Measurements from ENCODE around the gene ENO4.
A peak's percentile ranks its signal among the peaks of the same experiment; 100 is the strongest.

ENO4 gene

DNA sequence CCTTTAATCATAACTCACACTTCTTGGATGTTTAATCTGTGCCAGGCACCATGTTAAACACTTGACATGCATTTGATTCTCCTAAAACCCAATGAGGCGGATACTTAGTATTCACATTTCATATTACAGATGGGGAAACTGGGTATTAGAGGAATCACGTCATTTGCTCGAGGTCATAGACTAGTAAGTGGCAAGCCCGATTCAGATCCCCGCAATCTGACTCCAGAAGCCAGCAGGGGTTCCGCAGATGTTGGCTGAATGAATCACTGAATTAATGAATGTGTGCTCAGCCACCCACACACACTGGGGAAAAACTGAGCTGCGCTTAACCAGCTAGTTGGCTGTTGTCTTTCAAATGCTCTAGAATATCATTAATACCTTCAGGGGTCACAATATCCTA is 22.5 kb upstream of the ENO4 start:
- in situ Hi-C loops (cut with HindIII; ENCODE audit: low pct_ligation_motif_present, low pct_unique_long_range_greater_than_20kb, low sequenced_read_pairs) = no loop called here

DNA sequence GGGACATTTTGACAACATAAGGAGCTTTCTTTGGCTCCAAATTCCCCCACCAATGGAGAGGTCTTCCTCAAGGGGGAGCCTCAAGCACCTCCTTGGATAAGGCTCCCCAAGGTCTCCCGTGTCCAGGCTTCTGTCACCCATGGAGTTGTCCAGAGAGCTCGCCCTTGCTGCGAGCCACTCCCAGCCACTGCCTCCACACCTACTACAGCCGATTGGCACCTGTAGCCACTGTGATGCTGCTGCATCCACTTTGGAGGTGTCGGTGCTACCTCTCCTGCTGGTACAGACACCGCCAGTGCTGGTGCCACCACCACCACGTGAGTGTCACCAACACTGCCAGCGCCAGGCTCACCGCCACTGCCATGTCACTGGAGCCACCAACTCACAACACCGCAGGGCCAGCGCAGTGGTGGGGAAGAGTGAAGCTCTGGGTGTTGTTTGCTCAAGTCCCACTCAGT is 22.1 kb upstream of the ENO4 start:
- DNase-seq = no peak

More for the DNA sequence above, 22.5 kb upstream of the ENO4 start:
- peak; percentile 93 for DNase-seq

GRCh38 chr10:116828116-116828515 is 21.2 kb upstream of the ENO4 start:
- in situ Hi-C loops (cut with HindIII; ENCODE audit: low pct_ligation_motif_present, low pct_unique_long_range_greater_than_20kb, low sequenced_read_pairs) = no loop called here
- no peak for DNase-seq

More for the DNA sequence above, 22.1 kb upstream of the ENO4 start:
- in situ Hi-C loops (cut with HindIII; ENCODE audit: low pct_ligation_motif_present, low pct_unique_long_range_greater_than_20kb, low sequenced_read_pairs) = no loop called here

DNA sequence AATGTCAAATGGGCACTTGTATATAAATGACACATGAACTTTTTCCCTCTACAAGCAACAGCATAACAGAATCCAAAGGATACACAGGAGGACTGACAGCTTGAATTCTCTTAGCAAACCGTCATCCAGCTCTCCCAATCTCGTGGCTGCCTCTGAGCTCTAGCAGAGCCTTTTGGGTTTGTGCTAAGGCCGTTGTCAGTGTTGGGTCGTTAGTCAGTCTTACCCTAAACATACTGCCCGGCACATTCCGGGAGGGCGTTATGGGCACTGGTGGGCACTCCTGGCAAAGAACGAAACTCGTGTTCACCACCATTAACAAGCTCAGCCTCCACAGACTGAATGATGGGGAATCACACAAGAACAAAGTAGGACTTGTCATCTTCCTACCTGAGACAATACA is 19.6 kb upstream of the ENO4 start:
- in situ Hi-C loops (cut with HindIII; ENCODE audit: low pct_ligation_motif_present, low pct_unique_long_range_greater_than_20kb, low sequenced_read_pairs) = no loop called here

GRCh38 chr10:116831086-116831485 is 18.2 kb upstream of the ENO4 start:
- no peak for DNase-seq
- in situ Hi-C loops (cut with HindIII; ENCODE audit: low pct_ligation_motif_present, low pct_unique_long_range_greater_than_20kb, low sequenced_read_pairs) = no loop called here

More for the DNA sequence above, 19.6 kb upstream of the ENO4 start:
- DNase-seq = no peak

DNA sequence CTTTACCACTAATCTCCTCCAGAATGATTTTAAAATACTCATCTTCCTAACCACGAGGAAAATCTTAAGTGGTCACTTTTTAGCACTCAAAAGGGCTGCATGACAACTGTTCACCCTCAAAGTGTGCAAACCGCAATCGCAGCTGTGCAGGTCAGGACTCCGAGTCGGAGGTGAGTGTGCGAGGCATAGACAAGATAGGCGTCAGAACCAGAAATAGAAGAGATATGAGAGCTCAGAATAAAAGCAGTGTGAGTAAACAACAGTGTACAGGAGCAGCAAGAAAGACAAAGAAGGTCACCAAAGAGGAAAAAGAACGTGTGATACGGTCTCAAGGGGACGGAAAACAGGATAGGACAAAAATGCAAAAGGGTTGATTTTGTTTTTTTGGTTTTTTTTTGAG is 17.5 kb upstream of the ENO4 start:
- in situ Hi-C loops (cut with HindIII; ENCODE audit: low pct_ligation_motif_present, low pct_unique_long_range_greater_than_20kb, low sequenced_read_pairs) = no loop called here
- no peak for DNase-seq

DNA sequence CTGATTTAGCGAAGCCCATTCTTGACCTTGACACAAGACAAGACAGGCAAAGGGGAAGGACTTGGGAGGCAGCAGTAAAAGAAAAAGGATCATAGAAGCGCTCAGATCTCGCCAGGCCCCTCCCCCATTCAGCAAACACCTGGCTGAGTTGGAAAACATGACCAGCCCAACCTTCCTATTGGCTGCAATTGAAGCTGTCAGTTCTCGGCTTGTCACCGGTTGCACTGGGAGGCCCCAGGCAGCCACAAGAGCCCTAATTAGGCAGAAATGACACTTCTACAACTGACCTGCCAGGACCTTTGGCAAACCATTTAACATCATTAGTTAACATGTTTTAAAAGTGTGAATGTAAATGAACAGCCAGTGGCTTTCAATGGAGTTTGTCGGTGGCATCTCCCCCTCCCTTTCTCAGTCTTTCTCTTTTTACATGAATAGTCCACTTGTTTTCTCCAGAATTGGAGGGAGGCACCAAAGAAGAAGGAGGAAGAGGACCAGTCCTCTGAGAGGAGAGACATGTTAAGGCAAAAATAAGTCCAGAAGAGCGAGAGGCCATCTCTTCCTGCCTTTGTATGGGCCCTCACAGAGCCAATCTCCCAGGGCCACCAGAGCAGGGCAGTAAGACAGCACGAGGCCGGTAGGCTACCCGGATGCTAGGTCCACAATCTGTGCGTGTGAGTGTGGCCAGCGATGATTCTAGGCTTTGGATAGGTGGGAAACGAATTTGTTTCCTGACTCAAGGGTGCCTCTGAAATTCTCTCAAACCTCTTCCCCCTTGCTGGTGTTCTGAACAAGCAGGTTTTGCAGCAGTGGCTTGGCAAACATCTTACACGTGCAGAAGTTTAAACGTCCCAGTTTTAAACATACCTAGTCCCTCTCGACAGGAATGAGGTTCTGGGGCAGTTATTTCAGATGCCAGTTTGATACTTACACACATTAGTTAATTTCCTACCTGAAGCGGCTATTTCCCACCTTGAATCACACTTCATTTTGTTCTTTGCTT is 15.0 kb upstream of the ENO4 start:
- in situ Hi-C loops (cut with HindIII; ENCODE audit: low pct_ligation_motif_present, low pct_unique_long_range_greater_than_20kb, low sequenced_read_pairs) = no loop called here
- no peak for DNase-seq

DNA sequence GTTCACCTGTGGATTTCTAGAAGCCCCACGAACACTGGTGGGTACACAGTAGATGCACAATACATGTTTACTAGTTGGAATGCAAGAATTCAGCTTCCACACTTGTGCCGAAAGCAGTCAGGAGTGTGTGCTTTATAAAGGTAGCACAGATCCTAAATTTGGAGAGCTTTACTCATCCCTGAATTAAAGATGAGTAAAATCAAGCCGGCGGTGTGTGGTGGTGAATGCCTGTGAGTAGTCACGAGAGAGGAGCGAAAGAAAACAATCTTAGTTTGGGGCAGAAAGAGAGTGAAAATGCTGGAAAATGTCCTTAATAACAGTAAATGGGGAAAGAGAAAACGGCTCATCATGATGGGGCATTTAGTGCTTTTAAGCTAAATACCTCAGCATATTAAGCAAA is 13.6 kb upstream of the ENO4 start:
- in situ Hi-C loops (cut with HindIII; ENCODE audit: low pct_ligation_motif_present, low pct_unique_long_range_greater_than_20kb, low sequenced_read_pairs) = no loop called here
- no peak for DNase-seq

DNA sequence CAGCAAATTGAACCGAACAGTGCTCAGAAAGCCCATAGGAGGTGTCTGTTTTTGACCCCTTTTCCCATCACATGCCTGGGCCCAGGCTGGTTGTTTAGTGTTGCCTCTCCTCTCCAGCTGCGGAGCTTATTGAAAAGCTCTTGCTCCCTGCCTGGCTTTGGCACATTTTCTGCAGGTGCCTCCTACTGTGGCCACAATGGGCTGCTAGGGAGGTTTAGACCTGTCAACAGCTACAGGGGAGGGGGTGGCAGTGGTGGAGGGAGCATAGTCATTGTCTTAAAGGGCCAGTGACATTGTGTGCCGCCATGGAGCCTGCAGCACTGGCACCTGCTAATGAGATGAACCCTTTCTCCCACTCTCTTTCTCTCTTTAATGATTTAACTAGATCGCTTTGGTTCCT is 13.2 kb upstream of the ENO4 start:
- no peak for DNase-seq
- in situ Hi-C loops (cut with HindIII; ENCODE audit: low pct_ligation_motif_present, low pct_unique_long_range_greater_than_20kb, low sequenced_read_pairs) = no loop called here

GRCh38 chr10:116836902-116837523 is 12.3 kb upstream of the ENO4 start:
- in situ Hi-C loops (cut with HindIII; ENCODE audit: low pct_ligation_motif_present, low pct_unique_long_range_greater_than_20kb, low sequenced_read_pairs) = no loop called here

DNA sequence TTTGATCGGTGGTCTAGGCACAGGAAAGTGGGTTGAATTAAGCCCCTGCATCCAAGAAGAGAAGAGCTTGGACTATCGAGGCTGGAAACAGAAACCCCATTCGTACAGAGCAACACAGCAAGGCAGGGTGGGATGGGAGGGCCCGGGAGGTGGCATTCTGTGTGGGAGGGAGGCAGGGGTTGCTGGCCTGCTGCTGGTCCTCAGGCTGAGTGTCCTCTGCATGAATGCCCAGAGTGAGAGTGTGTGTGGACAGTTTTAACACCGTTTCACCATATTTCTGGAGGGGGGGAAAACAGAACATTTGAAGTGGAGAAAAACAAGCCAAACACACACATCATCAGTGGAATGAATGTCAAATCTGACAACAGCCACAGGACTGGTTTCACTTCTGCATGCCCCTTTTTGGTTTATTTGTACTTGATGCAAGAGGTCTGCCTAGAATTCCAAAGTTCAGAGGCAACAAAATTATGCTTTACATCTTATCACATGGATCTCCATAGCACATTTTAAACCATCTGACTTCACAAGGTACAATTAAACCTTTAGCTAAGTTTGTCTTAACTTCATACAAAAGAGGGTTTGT is 11.1 kb upstream of the ENO4 start:
- no peak for DNase-seq
- in situ Hi-C loops (cut with HindIII; ENCODE audit: low pct_ligation_motif_present, low pct_unique_long_range_greater_than_20kb, low sequenced_read_pairs) = no loop called here

More at GRCh38 chr10:116836902-116837523, 12.3 kb upstream of the ENO4 start:
- no peak for DNase-seq

GRCh38 chr10:116840389-116841075 is 8.8 kb upstream of the ENO4 start:
- DNase-seq = no peak
- in situ Hi-C loops (cut with HindIII; ENCODE audit: low pct_ligation_motif_present, low pct_unique_long_range_greater_than_20kb, low sequenced_read_pairs) = no loop called here

DNA sequence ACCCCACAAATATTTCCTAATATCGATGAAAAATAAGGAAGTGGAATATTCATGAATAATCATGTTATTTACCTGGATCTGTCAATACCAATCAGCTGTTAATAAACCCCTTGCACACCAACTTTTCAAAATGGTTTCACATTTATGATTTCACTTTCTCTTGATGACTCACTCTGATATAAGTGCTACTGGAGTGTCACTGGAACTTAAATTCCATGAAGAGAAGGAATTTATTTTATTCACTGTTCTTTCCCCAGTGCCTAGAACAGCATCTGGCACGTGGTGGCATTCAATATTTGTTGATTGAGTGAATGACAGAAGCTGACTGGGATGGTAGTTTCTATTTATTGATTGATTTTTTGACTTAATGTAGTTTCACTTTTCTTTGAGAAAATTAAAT is 3.5 kb upstream of the ENO4 start:
- in situ Hi-C loops (cut with HindIII; ENCODE audit: low pct_ligation_motif_present, low pct_unique_long_range_greater_than_20kb, low sequenced_read_pairs) = no loop called here
- DNase-seq = peak; percentile 41

GRCh38 chr10:116848032-116848943 is 1.0 kb upstream of the ENO4 start:
- peak; percentile 36 for DNase-seq
- in situ Hi-C loops (cut with HindIII; ENCODE audit: low pct_ligation_motif_present, low pct_unique_long_range_greater_than_20kb, low sequenced_read_pairs) = no loop called here

DNA sequence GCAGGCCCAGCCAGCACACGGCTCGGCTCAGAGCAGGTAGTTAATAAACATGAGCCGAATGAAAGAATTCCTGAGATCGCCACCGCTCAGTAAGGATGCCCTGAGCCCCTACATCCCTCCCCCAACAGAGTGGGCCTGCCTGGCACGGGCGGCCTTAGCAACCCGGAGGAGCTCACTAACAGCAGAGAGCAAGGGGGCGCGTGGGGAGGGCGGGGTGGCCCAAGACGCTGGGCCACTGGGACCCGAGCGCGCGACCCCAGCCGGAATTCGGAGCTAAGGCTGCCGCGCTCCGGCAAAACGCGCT is 403 bp upstream of the ENO4 start:
- DNase-seq = no peak
- in situ Hi-C loops (cut with HindIII; ENCODE audit: low pct_ligation_motif_present, low pct_unique_long_range_greater_than_20kb, low sequenced_read_pairs) = no loop called here

DNA sequence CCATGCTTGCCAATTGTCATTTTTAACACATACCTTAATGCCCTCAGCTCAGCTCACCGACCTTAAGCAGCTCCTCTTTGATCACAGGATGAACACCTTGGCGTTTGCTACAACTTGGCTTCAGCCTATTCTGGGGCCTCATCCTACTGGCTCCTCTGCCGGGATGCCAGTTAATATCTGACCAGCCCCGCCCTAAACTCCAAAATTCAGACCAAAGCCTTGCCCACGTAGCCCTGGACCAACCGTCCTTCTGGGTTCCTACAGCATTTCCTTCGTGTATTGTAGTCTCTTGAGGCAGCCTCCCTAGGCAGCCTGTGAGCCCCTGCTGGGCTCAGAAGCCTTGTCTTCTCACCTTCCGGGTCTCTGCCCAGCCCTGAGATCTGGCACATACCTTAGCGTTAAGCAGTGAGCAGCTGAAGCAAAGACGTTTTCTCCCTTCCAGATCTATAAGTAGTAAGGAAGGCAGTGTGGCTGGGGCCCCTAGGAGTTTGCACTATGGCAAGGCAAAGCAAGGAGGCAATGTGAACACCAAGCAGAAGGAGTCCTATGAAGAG is 836 bp downstream of the ENO4 start:
- peak; percentile 27 for DNase-seq
- in situ Hi-C loops (cut with HindIII; ENCODE audit: low pct_ligation_motif_present, low pct_unique_long_range_greater_than_20kb, low sequenced_read_pairs) = no loop called here

DNA sequence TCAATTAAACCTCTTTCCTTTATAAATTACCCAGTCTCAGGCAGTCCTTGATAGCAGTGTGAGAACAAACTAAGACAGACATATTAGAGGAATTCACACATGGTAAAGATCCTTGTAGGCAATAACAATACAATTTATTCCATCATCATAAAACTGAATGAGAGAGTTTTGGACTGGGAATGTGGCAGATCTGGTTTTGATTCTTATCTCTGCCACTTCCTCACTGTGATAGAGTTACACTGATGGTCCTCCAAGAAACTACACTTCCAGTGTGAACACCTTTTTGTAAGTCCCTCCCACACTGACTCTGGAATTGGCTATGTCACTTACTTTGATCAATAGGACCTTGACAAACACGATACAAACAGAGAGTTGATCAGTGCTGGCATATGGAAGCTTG is 2.9 kb downstream of the ENO4 start:
- DNase-seq = no peak
- in situ Hi-C loops (cut with HindIII; ENCODE audit: low pct_ligation_motif_present, low pct_unique_long_range_greater_than_20kb, low sequenced_read_pairs) = no loop called here

DNA sequence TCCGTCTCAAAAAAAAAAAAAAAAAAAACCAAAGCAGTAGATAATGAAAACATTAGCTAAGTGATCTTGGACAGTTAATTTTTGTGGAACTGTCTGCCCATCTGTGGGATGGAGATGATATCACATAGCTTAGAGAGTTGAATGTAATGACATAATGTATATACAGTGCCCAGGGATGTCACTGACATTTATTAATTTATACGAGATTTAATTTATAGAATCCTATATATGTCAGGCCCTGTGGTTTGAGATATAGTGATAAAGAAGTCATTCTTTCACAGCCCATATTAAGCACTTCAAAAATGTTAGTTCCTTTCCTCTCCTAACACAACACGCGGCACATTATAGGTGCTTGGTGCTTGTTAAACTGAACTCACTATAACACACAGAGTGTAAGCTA is 4.0 kb downstream of the ENO4 start:
- DNase-seq = no peak
- in situ Hi-C loops (cut with HindIII; ENCODE audit: low pct_ligation_motif_present, low pct_unique_long_range_greater_than_20kb, low sequenced_read_pairs) = no loop called here

Measured in ACHN (cell line).